PC-9 (cell line): Measurements from ENCODE around the gene TTC7B.

Source experiments
- CTCF ChIP-seq: fragments of 200-600 bp; sonication (generic); conservative IDR thresholded peaks from 2 replicates; pipeline ENCODE4 v1.6.1; 2017; ENCODE audit warnings: mixed run types, antibody characterized with exemption, mild to moderate bottlenecking, moderate library complexity
- EZH2 ChIP-seq: fragments of 200-600 bp; sonication (generic); IDR thresholded peaks from 2 replicates; pipeline ENCODE4 v1.8.0; 2017; ENCODE audit warnings: antibody characterized with exemption, low read depth

GRCh38 chr14:90767899-90768298 lies 48.3 kb downstream of the TTC7B start:
- no peak for TF ChIP-seq CTCF
- TF ChIP-seq EZH2, result no peak
